GM19467 (cell line): ENCODE data around the gene SH2D6.

ENCODE experiments used
- ATAC-seq: cut with Tn5 transposase; IDR thresholded peaks from one replicate; pipeline ENCODE4 v1.9.1; 2021; ENCODE audit warnings: mild to moderate bottlenecking, moderate library complexity; ENCODE audit not compliant: unreplicated experiment

The SH2D6 gene

DNA sequence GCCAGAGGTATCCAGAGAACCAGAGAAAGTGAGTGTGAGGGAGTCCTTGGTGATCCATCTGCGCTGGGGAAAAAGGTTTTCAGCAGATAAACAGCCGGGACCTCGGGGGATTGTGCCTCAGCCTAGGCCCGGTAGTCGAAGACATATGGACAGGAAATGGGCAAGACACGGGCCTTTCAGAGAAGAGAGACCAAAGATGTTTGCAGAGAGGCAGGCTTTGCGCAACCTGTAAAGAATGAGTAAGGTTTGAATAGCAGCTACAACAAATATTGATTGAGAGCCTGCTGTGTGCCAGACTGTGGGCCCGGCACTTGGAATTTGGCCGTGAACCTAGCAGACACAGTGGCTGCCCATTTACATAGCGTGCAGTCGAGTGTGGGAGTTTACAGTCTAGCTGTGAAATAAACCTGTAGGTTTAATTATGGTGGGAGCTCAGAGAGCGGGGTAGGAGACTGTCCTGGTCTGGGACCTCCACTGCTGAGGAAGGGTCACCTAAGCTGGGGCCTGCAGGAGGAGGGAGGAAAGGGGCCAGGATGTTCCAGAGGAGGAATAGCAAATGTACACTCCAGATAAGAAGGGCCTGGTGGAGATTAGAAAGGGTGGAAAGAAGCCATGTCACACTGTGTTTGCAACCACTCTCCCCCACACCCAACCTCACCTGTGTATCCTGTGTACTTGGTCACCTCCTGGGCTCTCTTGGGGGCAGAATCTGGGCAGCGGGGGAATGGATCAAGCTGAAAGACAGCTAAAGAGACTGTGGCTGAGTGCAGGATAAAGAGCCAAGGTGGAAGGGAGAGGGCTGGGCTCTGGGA lies 3.0 kb downstream of the SH2D6 start:
- no peak for ATAC-seq

GRCh38 chr2:85422072-85422457 lies 3.6 kb downstream of the SH2D6 start:
- ATAC-seq = no peak

DNA sequence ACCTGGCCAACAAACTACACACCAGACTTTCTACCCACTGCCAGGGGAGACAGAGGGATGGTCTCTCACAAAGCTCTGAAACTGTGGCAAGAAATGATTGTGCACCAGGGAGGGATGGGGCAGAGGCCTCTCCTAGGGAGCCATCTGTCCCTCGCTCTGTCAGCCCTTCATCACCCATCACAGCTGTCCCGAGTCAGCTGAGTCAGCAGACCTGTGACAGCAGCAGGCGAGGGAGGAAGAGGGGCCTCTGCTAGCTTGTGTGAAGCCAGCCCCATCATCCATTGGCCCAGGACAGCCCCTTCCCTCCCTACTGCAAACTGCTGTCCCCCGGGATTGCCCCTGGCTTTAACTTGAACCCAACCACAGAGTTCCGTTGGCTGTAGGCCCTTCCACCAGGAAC lies 5.0 kb downstream of the SH2D6 start:
- ATAC-seq = no peak

DNA sequence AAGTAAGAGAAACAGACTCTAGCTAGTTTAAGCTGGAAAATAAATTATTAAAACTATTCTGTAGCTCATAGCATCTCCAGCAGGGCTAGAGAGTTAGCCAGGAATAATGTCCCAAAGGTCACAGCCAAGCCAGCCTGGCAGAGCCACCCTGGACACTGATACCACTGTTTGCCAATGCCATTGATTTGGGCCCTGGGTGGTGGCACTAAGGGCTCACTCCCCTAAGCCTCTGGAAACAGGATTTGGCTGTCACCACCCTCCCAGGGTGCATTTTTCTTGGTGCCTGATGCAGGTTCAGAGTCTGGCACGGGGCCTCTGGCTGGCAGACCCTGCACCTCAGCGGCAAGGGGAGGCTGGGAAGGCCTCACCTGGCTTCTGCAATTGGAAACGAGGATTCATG lies 7.1 kb downstream of the SH2D6 start:
- no peak for ATAC-seq

DNA sequence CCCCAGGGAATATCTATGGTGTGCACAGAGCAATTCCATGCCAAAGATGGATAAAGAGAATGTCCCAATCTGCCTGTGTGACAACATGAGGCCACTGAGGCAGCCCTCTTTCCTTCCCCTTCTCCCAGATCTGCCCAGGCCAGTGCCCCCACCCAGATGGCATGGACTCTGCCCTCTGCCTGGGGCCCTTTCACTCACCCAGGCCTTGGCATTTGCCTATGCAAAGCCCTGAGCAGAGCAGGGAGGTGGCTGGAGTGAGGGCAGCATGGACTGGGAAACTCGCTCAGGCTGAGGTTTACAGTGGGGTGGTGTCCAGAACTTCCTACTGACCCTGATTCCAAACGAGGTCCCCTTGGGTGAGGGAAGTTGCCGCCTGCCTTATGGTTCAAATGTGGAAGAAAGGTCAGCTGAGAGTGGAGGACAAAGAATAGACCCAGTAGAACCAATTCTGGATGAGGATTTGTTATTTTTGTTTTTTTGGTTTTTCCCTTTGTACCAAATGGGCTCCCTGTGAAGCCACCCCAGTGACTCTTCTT lies 8.9 kb downstream of the SH2D6 start:
- no peak for ATAC-seq

GRCh38 chr2:85428343-85428881 lies 9.9 kb downstream of the SH2D6 start:
- ATAC-seq = no peak

GRCh38 chr2:85429213-85429923 lies 10.9 kb downstream of the SH2D6 start:
- ATAC-seq = no peak

- ATAC-seq = no peak
Observed at GRCh38 chr2:85429924-85430289, 11.4 kb downstream of the SH2D6 start.

- ATAC-seq = no peak
Observed at GRCh38 chr2:85430752-85431569, 12.4 kb downstream of the SH2D6 start.

DNA sequence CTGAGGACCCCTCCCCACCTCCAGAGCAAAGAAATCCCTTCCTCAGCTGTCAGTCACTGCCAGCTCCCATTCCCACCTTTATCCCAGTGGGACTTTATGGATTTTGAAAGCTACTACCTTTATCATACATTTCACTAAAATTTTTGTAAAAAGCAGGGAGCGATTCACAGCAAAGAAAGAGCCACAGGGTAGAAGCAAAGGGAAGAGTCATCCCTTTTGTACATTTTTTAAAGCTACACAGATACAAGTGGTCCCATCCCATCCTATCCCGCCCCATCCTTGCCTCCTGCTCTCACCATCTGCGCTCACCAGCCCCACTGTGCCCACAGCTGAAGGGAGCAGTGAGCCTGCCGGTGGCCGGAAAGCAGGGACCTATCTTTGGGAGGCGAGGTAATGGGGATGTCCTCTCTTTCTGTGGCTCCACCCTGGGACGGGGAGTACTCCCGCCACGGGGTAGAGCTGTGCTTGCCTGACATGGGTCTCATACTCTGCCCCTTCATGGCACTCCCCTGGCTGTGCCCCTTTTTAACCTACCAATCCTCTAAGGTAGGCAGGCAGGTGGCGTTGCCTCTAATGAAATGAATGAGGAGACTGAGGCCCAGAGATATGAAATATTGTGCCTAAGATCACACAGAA lies 13.2 kb downstream of the SH2D6 start:
- ATAC-seq = no peak

DNA sequence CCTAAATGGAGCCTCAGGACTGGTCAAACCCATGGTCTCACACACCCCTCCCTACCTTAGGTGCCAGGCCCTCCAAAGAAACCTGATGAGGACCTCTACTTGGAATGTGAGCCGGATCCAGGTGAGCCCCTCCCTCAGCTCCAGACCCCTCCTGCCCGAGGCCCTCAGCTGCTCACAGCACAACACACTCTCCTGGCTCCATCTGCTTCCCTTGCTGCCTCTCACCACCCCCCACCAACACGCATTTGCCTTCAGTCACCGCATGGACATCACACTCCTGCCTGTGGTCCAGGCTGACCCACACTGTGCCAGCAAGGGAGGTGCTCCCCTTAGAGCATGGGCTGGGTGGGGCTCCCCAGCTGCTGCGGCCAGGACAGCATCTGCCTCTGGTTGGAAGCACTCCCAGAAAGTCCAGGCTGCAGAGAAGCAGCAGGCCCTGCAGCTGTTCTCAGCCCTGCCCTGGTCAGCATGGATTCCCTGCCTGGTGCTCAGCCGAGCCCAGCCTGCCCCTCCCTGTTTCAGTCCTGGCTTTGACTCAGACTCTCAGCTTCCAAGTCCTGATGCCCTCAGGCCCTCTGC lies 15.1 kb downstream of the SH2D6 start:
- no peak for ATAC-seq

- no peak for ATAC-seq
Observed at GRCh38 chr2:85434696-85435095, 16.2 kb downstream of the SH2D6 start.

DNA sequence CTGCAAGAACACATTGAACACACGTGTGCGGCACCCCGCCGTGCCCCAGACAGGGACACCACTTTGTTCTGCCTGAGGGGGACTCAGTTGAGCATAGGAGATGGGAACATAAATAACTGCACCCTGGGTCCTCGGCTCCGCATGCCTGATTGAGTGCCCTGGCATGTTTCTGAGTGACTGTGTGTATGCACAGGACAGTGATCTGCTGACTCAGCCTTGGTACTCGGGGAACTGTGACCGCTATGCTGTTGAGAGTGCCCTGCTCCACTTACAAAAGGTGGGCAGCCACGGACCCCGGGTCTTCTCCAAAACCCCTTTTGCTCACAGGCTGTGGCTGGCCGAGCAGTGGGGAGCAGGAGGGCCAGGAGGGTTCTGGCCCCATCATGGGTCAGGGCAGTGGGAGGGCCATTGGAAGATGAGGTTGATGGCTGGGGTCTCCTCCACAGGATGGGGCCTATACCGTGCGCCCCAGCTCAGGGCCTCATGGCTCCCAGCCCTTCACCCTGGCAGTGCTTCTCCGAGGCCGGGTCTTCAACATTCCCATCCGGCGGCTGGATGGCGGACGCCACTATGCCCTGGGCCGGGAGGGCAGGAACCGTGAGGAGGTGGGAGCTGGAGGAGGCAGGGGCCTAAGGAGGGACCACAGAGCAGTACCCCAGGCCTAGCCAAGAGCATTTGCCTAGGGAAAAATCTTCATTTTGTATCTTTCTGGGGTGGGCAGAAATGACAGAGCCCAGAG lies 16.9 kb downstream of the SH2D6 start:
- no peak for ATAC-seq

DNA sequence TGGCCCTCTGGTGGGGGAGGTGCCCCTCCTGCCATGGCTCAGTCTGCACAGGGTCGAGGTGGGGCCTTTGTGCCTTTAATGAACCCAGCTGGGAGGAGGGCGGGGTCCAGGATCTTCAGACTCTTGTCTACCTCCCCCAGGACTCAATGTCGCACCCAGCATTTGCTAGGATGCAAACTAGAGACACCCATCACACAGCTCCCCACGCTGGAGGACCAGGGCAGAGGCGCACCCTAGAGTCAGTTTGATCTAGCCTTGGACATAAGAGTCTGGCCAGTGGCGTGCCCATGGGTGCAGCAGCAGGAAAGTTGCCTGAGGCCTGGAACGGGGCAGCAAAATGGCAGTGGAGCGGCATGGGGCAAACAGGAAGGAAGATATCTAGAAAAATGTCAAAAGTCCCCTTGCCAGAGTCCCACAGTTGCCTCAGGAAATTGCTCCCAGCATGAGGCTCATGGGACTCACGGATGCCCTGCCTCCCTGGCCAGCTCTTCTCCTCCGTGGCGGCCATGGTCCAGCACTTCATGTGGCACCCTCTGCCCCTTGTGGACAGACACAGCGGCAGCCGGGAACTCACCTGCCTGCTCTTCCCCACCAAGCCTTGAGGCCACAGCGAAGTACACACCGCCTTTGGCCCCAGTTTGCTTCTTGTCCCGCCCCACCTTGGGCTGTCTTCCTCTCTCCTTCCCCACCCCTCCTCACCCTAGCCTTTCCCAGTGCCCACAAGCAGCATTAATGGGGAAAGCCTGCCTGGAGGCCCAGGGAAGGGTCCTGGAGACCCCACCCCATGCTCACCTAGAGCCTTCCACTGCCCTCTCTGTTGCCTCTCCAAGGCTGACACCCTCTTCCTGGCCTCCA lies 17.7 kb downstream of the SH2D6 start:
- ATAC-seq = no peak

DNA sequence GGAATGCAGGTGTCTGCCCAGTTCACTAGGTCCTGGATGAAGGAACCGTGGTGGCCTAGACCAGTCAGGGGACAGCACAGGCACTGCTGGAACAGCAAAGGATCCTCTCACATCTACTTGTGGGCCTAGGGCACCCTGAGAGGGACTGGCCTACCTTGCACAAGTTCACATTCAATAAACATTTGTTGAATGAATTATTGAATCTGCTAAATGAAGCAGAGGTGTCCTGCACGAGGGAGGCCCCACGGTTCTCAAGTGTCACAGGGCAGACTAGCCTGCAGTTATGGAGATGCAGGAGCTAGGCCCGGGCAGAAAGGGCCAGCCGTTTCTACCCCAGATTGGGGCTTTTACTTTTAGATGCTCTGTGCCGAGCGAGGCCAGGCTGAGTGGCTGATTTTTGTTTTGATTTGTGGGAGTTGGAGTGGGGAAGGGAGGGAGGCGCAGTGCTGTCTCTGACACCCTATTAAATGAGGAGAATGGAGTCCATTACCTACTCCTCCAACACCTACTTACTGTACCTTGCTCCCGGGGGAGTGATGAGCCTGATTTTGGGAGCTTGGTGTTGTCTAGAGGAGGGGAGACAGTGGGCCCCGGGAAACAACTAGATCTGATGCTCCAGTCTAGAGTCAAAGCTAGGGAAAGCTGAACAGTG lies 18.4 kb downstream of the SH2D6 start:
- no peak for ATAC-seq

DNA sequence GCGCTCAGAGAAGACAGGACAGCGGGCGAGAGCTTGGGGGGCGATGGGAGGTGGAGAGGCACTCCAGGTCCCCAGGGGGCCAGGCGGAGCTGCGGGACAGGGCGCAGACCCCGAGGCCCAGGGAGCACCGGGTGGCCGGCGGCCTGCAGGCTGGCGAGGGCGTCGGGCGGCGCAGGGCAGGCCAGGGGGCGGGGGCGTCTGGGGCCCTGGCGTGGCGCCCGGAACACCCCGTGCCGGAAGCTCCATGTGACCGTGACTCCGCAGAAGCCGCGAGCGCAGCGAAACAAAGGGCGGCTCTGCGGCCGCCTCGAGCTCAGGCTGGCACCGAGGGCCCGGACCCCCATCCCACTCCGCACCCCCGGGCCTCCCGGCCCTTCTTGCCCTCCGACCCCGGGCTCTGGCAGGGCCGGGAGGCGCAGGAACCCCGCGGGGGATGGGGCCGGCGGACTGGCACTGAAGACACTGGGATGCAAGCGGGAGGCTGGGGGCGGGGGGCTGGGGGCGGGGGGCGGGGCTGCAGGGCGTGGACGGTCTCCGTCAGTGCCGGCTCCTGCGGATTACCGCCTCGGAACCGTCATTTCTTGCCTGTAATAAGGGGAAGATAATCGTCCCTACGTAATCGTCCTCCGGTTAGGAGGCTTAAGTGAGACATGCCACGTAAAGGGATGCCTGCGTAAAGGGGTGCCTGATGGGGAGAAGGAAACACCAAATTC lies 19.1 kb downstream of the SH2D6 start:
- peak; percentile 85 for ATAC-seq

- ATAC-seq = no peak
Observed at GRCh38 chr2:85438201-85439024, 19.9 kb downstream of the SH2D6 start.
